Lower leg skin (tissue), 3 donors: ENCODE measurements around the gene LMO1.

Source experiments
- POLR2A ChIP-seq, 2 donors: fragments of 450-650 bp; IDR thresholded peaks; one replicate each; pipeline ENCODE4 v1.6.1; 2016 to 2017; ENCODE audit warnings: antibody characterized with exemption in 2 of 2, mild to moderate bottlenecking in 1 of 2, moderate library complexity in 1 of 2
- TF ChIP-seq, protein P1 (sequence below), 3 donors: fragments of 450-650 bp; IDR thresholded peaks; one replicate each; pipeline ENCODE4 v1.5.1; 2016; ENCODE audit warnings: antibody characterized with exemption in 3 of 3, mild to moderate bottlenecking in 3 of 3, moderate library complexity in 2 of 3

DNA sequence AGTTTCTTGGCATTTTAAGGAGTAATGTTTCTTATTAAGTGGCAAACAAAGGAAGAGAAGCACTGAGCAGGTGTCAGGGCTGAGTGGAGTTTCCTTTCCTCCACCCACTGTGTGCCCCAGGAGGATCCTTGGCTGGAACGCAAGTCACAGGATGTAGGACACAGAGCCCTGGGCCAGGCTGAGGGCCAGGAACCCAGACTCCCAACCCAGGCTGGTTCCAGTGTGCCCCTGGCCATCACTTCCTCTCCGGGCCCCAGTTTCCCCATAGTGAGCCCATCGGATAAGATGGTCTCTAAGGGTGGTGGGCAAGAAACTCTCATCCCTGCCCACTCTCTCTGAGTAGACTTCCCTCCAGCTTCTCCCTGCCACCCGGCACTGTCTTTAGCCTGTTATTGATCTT, 45.3 kb downstream of the LMO1 start:
- TF ChIP-seq, protein P1, sequence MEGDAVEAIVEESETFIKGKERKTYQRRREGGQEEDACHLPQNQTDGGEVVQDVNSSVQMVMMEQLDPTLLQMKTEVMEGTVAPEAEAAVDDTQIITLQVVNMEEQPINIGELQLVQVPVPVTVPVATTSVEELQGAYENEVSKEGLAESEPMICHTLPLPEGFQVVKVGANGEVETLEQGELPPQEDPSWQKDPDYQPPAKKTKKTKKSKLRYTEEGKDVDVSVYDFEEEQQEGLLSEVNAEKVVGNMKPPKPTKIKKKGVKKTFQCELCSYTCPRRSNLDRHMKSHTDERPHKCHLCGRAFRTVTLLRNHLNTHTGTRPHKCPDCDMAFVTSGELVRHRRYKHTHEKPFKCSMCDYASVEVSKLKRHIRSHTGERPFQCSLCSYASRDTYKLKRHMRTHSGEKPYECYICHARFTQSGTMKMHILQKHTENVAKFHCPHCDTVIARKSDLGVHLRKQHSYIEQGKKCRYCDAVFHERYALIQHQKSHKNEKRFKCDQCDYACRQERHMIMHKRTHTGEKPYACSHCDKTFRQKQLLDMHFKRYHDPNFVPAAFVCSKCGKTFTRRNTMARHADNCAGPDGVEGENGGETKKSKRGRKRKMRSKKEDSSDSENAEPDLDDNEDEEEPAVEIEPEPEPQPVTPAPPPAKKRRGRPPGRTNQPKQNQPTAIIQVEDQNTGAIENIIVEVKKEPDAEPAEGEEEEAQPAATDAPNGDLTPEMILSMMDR (IDR thresholded peaks at IDR 0.05) = no peak
- TF ChIP-seq POLR2A (IDR thresholded peaks at IDR 0.05) = no peak
